Measurements from ENCODE around the gene TXNIP.

DNA sequence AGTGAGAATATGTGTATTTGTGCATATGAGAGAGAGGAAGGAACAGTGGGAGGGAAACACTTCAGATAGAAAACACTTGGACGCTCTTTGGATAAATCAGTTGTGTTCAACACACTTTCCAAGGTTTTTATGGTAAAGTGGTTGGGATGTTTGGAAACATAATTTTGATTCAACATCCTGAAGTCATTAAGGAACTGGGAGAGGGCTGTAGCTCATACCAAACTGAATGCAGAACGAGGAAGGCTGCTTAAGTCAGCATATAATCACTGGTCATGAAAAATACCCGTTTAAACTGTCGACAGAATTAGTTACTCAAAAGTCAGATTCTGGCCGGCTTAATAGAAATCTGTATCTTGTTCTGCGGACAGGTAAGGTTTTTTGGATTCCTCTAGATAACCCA is 53.5 kb downstream of the TXNIP start:
- TF ChIP-seq, protein P1, sequence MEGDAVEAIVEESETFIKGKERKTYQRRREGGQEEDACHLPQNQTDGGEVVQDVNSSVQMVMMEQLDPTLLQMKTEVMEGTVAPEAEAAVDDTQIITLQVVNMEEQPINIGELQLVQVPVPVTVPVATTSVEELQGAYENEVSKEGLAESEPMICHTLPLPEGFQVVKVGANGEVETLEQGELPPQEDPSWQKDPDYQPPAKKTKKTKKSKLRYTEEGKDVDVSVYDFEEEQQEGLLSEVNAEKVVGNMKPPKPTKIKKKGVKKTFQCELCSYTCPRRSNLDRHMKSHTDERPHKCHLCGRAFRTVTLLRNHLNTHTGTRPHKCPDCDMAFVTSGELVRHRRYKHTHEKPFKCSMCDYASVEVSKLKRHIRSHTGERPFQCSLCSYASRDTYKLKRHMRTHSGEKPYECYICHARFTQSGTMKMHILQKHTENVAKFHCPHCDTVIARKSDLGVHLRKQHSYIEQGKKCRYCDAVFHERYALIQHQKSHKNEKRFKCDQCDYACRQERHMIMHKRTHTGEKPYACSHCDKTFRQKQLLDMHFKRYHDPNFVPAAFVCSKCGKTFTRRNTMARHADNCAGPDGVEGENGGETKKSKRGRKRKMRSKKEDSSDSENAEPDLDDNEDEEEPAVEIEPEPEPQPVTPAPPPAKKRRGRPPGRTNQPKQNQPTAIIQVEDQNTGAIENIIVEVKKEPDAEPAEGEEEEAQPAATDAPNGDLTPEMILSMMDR (IDR thresholded peaks at IDR 0.05; ENCODE audit: insufficient read depth, low read depth, low read length), result no peak
- TF ChIP-seq EZH2 (IDR thresholded peaks at IDR 0.05; ENCODE audit: insufficient read depth, low read length), result no peak

Measured in astrocyte (in vitro differentiated cells and primary cell).